Measurements from ENCODE around the gene ARMC10.
A peak's percentile ranks its signal among the peaks of the same experiment; 100 is the strongest.
"Not testable (repeated sequence)": the region's sequence is repeated elsewhere in the genome, so short reads cannot be mapped to it uniquely, and the experiment has no call there.

Gene ARMC10

DNA sequence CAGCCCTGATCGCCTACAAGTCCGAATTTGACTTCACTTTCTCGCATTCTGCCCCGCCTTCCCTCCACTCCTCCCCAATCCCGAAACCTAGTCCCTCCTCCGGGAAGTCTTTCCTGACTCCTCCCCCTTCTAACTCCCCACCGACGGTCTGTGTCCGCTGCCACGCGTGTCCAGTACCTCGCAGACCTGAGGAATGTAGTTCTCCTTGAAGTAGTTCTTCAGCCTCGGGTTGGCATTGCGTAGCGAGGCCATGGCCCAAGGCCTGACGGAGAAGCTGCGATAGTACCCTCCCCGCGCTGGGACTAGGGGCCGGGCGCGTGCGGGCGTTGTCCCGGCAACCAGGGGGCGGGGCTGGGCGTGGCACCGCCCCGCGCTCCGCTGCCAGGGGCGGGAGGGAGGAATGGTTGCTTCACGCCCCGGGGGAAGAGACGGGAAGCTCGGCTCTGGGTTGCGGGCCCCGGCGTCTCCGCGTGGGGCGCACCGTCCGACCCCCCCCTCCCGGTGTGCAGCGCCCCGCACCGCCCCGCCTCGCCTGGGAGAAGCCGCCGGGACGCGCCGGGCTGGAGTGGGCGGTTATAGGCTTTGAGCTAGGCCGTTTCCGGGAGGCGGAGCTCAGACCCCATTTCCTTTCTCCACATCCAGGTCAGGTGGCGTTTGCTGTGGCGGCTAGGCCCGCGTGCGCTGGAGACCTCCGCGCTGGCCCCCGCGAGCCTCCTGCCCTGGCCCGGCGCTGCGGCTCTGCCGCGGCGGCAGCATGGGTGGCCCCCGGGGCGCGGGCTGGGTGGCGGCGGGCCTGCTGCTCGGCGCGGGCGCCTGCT is at the start of gene ARMC10, which contains the start of gene FBXL13:
TSS of gene ARMC10 (plus strand) at position 622 of the 818 bp plus-strand sequence. CDS start at position 755, 133 bp downstream.
TSS of gene FBXL13 (minus strand) at position 278 of the 818 bp plus-strand sequence.
- peak; percentile 93 to 95 for DNase-seq

DNA sequence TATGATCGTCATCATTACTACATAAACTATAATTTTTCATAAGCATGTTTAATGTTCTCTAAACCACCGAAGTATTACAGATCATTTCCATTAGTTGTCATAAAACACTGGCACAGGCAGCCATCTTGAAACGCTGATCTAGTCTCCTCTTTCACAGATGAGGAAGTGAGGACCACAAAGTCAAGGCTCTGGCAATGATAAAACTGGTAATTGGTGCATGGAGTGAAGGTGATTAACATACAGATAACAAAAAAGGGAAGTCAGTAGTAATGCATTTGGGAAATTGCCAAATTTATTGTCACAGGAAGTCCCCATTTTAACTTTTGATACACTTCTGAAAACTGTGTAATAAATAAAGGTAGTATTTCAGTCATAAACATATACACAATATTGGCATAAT is 49.6 kb upstream of the ARMC10 start:
- no peak for DNase-seq

DNA sequence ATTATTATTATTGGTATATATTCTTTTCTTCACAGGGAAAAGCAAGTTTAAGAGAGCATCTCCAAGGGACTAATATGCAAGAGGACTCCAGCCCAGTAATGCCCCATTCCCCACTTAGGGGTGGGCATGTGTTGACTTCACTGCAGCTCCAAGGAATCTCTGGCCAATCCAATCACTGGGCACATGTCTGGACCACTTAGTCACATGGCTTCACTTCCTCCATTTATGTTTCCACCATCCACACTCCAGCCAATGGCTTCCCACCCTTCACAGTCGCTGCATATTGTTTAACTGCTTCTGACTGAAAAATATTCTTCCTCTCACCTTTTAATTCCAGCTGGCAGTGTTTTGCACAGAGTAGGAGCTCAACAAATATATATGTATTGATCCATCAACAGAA is 43.9 kb upstream of the ARMC10 start:
- DNase-seq, result no peak

DNA sequence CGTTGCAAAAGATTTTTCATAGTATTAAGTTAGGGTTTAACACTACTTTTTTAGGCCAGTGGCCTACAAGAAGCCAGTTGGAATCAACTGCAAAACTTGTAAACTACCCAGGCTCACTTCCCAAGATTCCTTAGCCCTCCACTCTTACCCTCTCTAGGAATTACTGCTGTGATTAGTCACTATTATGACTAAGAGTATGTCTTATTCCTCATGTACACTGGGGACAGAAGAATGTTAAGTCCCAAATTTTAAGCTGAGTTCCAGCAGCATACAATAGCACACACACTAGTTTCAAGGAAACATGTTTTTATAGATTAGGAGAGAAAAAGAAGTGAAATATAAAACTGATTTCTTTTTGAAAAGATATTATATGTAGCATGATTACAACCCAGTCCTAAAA is 43.2 kb upstream of the ARMC10 start:
- DNase-seq, result no peak

DNA sequence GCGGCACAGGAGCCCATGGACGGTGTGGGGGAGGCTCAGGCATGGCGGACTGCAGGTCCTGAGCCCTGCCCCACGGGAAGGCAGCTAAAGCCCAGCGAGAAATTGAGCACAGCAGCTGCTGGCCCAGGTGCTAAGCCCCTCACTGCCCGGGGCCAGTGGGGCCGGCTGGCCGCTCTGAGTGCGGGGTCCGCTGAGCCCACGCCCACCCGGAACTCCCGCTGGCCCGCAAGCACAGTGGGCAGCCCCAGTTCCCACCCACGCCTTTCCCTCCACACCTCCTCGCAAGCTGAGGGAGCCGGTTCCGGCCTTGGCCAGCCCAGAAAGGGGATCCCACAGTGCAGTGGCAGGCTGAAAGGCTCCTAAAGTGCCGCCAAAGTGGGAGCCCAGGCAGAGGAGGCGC is 40.6 kb upstream of the ARMC10 start:
- not testable (repeated sequence) for DNase-seq

DNA sequence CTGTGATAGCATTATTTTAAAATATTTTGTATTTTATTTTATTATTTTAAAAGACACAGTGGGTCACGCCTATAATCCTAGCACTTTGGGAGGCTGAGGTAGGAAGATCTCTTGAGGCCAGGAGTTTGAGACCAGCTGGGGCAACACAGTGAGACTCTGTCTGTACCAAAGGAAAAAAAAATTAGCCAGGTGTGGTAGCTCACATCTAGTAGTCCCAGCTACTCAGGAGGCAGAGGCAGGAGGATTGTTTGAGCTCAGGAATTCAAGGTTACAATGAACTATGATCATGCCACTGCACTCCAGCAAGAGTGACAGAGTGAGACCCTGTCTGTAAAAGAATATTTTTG is 37.5 kb upstream of the ARMC10 start:
- DNase-seq, result no peak

DNA sequence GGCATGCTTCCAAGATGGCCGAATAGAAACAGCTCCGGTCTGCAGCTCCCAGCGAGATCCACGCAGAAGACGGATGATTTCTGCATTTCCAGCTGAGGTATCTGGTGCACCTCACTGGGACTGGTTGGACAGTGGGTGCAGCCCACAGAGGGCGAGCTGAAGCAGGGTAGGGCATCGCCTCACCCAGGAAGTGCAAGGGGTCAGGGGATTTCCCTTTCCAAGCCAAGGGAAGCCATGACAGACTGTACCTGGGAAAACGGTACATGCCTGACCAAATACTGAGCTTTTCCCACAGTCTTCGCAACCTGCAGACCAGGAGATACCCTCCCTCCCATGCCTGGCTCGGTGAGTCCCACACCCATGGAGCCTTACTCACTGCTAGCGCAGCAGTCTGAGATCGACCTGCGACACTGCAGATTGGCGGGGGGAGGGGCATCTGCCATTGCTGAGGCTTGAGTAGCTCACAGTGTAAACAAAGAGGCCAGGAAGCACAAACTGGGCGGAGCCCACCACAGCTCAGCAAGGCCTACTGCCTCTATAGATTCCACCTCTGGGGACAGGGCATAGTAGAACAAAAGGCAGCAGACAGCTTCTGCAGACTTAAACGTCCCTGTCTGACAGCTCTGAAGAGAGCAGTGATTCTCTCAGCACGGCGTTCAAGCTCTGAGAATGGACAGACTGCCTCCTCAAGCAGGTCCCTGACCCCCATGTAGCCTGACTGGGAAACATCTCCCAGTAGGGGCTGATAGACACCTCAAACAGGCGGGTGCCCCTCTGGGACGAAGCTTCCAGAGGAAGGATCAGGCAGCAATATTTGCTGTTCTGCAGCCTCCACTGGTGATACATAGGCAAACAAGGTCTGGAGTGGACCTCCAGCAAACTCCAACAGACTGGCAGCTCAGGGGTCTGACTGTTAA is 36.9 kb upstream of the ARMC10 start:
- not testable (repeated sequence) for DNase-seq

DNA sequence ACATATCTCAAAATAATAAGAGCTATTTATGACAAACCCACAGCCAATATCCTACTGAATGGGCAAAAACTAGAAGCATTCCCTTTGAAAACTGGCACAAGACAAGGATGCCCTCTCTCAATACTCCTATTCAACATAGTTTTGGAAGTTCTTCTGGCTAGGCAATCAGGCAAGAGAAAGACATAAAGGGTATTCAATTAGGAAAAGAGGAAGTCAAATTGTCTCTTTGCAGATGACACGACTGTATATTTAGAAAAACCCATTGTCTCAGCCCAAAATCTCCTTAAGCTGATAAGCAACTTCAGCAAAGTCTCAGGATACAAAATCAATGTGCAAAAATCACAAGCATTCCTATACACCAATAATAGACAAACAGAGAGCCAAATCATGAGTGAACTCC is 33.1 kb upstream of the ARMC10 start:
- DNase-seq, result not testable (repeated sequence)

DNA sequence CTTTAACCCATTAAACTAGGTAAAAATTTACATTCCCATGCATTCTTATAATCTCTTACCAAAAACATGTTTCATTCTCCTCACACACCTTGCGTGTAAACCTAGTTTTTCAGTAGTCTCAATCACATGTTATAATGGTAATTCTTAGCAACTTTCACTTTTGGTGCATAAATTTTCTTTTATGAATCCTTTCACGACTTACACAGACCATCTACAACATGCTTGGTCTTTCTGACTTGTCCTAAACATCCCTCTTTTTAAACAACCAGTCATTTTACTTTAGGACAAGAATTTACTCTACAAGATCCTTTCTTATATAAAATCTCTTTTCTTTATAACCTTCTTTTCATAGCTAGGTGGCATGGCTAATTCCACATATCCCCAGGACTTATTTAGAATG is 26.1 kb upstream of the ARMC10 start:
- DNase-seq, result no peak

DNA sequence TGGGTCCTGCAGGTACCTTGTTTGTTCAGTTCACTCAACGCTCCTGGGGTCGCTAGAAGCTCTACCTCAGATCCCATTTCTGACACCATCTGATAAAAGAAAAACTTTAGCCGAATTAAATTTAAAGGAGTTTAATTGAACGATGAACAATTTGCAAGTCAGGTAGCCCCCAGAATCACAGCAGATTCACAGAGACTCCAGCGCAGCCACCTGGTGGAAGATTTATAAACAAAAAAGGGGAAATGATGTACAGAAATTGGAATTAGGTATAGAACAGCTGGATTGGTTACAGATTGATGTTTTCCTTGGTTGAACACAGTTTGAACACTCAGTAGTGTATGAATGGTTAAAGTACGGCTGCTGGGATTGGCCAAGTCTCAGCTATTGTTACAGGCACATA is 23.4 kb upstream of the ARMC10 start:
- no peak for DNase-seq

DNA sequence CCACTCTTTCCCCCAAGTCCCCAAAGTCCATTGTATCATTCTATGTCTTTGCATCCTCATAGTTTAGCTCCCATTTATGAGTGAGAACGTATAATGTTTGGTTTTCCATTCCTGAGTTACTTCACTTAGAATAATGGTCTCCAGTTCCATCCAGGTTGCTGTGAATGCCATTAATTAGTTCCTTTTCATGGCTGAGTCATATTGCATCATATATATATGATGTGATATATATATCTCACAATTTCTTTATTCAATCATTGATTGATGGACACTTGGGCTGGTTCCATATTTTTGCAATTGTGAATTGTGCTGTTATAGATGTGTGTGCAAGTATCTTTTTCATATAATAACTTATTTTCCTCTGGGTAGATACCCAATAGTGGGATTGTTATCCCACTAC is 18.9 kb upstream of the ARMC10 start:
- not testable (repeated sequence) for DNase-seq

DNA sequence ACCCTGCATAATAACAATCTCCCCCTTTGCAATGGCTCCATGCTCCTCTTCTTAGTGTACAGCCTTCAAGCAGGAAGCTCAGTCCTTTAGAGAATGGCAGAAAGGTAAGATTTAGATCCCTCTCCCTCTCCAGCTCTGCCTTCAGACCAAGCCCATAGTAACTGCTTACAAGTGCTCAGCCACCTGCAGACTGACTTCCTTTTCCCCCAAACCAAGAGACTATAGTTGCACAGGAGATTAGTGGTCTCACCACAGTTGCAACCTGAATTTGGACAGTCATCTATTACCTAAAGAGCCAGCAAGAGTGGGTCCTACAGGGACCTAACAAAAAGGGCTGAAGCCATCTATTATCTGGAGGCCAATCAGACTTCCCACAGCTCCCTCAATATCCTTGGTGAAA is 16.8 kb upstream of the ARMC10 start:
- no peak for DNase-seq

DNA sequence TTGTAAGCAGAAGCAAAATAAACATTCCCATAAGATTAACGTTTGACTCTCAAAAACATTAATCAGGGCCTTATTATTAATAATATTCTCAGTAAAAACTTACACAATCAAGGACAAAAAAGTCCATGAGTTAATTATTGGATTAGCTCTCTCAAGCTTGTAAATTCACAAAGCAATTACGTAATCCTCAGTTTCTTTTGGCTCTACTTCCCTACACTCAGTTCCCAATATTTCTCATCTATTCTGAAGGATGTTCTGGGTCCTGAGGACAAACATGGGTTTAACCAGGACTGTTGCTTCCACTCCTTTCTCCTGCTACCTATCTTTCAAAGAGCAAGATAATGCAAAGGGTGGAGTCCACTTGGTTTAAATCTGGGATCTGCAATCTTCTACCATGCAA is 15.5 kb upstream of the ARMC10 start:
- no peak for DNase-seq

DNA sequence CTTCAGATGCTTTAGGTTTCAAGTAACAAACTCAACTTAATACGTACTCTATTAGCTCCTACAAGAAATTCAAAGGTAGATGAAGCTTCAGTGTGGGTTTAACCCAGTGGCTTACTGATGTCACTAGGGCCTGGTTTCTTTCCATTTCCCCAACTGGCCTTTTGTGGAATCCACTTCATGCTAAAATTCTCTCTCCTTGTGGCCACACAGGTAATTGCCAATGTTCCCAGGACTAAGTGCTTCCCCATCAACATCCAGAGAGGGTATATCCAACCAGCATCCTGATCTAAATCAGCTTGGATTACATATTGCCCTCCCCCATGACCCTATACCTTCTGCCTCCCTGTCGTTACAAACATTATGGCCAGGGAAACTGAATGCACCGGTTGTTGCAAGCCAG is 11.0 kb upstream of the ARMC10 start:
- no peak for DNase-seq

DNA sequence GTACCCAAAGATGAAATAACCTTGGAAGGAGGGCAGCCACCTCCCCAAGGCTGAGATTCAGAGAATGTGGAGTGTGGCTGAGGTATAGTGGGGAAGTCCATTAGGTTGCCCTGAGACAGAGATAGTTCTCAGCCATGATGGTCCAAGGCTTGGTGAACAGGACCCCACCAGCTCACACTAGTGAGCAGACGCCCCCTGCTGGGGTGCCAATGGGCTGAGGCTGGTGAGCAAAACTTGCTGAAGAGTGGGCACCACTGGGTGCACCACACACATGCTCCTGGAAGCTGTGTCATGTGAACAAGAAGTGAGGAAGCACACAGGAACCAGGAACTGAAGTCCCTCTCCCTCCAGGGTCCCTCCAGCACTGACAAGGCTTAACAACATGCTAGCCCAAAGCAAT is 9.3 kb upstream of the ARMC10 start:
- peak; percentile 2 to 20 for DNase-seq

DNA sequence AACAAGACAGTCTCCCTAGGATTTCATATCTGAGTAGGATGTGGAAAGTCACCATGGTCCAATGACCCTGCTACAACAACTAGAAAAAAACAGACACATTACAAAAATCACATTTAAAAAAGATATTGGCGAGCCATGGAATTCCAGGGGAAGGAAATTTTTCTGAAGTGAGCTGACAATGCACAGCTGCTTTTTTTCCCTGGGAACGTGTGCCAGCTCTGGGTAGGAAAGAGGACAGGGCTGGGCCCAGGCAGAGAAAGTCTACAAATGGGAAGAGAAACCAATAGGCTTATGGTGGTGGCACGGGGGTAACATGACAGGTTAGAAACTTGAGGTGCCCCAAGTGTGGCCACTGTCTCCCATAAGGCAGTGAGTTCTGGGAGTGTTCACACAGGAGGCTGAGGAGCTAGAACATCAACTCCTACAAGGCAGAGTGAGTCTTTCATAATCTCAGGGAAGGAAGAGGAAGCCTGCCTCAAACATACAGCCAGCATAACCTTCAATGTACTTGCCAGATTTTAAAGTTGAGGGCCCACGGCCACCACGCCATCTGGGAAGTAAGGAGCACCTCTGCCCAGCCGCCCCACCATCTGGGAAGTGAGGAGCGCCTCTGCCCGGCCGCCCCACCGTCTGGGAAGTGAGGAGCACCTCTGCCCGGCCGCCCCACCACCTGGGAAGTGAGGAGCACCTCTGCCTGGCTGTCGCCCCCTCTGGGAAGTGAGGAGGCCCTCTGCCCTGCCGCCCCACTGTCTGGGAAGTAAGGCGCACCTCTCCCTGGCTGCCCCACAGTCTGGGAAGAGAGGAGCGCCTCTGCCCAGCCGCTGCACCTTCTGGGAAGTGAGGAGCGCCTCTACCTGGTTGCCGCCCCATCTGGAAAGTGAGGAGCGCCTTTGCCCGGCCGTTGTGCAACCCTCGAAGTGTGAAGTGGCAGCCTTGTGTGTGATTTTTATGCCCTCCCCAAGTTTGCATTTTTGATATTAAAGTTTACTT is 6.2 kb upstream of the ARMC10 start:
- DNase-seq, result no peak

DNA sequence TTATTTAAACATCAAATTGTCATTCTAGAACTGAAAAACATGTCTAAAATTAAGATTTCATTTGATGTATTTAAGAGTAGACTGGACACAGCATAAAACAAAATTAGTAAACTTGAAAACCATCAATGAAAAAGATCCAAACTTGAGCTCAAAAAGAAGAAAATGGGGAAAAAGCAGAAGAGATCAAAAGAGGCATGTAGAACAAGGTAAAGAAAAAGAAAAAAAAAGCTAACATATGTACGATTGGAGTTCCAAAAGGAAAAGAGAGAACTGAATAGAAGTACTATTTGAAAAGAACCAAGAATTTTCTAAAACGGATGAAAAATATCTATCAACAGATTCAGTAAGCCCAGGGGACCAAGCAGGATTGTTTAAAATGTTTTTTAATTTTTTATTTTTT is 3.9 kb upstream of the ARMC10 start:
- DNase-seq, result no peak

DNA sequence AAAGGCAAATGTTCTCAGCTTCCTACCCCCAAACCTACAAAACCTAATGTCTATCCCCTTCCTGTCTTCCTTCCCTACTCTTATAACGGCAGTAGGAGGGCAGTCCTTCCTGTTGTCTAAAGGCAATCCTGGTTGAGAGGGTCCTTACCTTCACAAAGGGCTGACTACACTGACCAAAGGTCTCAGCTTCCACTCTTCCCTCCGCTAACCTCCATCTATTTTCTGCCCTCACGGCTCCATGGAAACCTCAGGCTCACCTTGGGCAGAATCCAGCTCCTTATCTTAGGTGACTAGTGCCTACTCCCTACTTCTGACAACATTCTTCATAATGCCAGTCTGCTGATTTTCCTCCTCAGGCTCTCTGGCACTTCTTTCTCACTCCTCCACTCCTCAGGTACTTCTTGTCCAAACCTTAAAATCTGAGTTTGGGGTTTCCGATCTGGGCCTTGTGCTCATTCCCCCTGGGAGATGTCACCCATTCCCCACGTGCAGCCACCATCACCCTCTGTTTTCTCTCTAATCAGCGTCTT is 886 bp upstream of the ARMC10 start:
- DNase-seq, result no peak

DNA sequence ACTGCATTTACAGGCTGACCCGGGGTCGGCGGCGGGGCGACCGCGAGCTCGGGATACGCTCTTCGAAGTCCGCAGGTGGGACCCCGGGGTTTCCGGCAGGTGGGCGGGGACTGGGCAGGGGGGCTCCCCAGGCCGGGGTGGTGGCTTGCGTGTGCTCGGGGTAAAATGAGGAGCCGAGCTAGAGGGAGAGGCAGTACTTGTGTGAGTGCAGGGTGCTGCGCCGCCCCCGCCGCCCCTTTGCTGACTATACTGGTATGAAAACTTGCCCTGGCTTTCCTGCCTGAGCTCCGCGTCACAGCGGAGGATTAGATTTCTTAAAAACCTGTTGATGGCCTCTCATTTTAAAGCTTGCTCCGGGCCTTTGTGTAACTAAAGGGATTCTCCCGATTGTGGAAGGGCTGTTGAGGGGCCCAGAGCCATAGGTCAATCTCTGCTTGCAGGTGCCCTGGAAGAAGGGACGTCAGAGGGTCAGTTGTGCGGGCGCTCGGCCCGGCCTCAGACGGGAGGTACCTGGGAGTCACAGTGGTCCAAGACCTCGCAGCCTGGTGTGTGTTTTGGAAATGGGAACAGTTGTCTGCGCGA is 488 bp downstream of the ARMC10 start:
- peak; percentile 52 to 65 for DNase-seq

DNA sequence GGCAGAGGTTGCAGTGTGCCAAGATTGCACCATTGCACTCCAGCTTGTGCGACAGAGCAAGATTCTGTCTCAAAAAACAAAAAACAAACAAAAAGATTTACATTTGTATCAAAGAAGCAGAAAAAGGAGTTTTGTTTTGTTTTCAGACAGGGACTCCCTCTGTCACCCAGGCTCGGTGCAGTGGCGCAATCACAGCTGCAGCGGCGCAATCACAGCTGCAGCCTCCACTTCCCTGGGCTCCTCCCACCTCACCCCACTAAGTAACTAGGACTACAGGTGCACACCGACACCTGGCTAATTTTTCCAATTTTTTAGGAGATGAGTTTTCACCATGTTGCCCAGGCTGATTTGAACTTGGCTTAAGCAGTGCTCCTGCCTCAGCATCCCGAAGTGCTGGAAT is 1.8 kb downstream of the ARMC10 start:
- no peak for DNase-seq

DNA sequence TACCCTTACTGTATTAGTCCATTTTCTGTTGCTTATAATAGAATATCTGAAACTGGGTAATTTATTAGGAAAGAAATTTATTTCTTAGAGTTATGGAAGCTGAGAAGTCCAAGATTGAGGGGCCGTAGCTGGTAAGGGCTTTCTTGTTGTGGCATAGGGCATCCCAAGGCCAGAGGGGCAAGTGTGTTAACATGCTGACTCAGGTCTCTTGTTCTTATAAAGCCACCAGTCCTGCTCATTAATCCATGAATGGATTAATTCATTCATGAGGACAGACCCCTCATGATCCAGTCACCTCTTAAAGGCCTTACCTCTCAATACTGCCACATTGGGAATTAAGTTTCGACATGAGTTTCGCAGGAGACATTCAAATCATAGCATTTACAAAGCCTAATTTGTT is 2.4 kb downstream of the ARMC10 start:
- no peak for DNase-seq

DNA sequence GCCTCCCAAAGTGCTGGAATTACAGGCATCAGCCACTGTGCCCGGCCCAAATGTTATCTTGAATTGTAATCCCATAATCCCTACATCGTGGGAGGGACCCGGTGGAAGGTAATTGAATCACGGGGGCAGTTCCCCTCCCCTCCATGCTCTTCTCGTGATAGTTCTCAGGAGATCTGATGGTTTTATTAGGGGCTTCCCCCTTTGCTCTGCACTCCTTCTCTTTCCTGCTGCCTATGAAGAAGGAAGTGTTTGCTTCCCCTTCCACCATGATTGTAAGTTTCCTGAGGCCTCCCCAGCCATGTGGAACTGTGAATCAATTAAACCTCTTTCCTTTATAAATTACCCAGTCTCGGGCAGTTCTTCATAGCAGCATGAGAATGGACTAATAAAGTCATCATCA is 3.3 kb downstream of the ARMC10 start:
- DNase-seq, result not testable (repeated sequence)
